HG02571 (cell line): Measurements from ENCODE around the gene TGFBR3L.
"Not testable (repeated sequence)": the region's sequence is repeated elsewhere in the genome, so short reads cannot be mapped to it uniquely, and the experiment has no call there.

Experiments
- ATAC-seq: cut with Tn5 transposase; IDR thresholded peaks from one replicate; pipeline ENCODE4 v1.9.1; 2021; ENCODE audit warnings: mild to moderate bottlenecking, moderate library complexity; ENCODE audit not compliant: unreplicated experiment

The TGFBR3L gene

DNA sequence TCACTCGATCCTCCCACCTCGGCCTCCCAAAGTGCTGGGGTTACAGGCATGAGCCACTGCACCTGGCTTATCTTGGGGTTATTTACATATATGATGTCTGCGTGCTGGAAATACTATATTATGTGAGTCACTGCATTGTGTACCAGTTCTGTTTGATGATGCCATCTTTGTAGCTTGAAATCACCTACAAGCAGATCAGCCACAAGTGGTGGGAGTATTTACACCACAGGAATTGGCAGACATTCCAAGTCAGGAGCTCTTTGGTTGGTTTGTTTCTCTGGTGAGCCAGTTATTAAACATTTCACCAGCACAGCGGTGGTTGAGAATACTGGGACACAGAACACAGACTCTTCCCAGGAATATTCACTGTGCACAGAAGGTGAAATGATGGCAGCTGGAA is 33.3 kb downstream of the TGFBR3L start:
- ATAC-seq: no peak

- ATAC-seq: no peak
These were observed 38.4 kb downstream of the TGFBR3L start for GRCh38 chr19:7953060-7953459.

GRCh38 chr19:7953576-7953975 is 38.9 kb downstream of the TGFBR3L start:
- ATAC-seq: no peak

GRCh38 chr19:7955696-7956095 is 41.1 kb downstream of the TGFBR3L start:
- no peak for ATAC-seq

GRCh38 chr19:7959211-7959610 is 44.6 kb downstream of the TGFBR3L start:
- ATAC-seq: no peak

DNA sequence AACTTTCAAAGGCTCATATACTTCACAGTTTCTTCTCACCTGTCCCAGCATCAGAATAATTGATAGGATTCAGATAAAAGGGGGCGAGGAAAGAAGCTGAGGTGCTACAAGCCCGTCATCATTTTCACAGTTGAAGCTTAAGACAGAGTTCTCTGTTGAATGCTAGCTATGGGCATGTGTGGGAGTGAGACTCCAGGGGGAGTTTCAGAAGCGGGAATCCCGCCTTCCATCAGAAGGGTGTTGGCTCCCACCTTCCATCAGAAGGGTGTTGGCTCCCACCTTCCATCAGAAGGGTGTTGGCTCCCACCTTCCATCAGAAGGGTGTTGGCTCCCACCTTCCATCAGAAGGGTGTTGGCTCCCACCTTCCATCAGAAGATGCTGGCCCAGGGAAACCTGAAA is 46.5 kb downstream of the TGFBR3L start:
- ATAC-seq: not testable (repeated sequence)

GRCh38 chr19:7961920-7962626 is 47.4 kb downstream of the TGFBR3L start:
- ATAC-seq: no peak

DNA sequence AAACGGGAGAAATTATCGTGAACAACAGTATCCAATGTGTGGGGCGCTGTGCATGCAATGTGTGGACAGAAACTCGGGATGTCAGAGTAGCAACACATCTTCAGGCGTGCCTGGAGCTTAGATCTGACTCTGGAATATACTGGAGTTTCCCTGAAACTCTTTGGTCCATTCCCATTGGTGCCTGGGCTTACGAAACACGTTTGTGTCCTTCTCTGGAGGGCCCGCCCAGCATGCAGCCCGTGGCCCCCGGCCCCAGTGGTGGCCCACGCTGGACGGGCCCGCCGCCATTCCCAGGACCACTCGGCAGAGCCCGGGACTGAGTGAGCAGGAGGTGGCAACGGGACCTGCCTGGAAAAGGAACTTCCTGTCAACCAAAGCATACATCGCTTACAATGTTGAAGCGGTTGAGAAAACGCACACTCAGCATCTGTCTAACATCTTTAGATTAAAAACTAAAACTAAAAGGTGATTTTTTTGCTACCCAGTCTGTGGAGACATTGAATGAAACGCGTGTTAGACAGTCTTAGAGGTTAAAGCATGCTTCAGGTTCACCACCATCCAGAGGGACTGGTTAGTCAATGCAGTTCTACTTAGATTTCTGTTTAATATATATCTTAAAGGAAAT is 48.1 kb downstream of the TGFBR3L start:
- ATAC-seq: no peak

GRCh38 chr19:7963566-7963965 is 48.9 kb downstream of the TGFBR3L start:
- ATAC-seq: no peak

DNA sequence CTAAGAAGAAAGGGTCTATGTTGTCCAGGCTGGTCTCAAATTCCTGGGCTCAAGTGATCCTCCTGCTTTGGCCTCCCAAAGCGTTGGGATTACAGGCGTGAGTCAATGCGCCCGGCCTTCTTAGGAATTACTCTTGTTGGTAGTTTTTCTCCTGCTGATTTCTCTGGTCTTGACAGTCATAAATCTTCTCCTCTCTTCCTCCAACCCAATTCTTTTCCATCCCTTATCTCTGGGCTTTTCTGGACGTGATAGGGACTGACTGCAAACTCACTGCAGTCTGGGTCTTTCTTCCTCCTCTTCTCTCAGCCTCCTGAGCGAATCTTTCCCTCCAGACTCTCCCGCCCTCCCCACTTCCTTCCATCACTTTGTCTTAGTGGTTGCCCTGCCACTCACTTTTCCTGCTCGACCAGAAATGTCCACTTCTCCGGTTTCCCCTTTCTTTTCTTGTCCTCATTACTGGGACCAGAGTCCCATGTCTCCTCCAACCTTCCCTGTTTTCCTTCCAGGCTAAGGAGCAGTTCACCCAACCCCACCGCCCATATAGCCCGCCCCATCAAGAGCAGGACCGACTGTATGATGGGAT is 50.7 kb downstream of the TGFBR3L start:
- ATAC-seq: no peak

GRCh38 chr19:7965921-7966665 is 51.5 kb downstream of the TGFBR3L start:
- no peak for ATAC-seq

DNA sequence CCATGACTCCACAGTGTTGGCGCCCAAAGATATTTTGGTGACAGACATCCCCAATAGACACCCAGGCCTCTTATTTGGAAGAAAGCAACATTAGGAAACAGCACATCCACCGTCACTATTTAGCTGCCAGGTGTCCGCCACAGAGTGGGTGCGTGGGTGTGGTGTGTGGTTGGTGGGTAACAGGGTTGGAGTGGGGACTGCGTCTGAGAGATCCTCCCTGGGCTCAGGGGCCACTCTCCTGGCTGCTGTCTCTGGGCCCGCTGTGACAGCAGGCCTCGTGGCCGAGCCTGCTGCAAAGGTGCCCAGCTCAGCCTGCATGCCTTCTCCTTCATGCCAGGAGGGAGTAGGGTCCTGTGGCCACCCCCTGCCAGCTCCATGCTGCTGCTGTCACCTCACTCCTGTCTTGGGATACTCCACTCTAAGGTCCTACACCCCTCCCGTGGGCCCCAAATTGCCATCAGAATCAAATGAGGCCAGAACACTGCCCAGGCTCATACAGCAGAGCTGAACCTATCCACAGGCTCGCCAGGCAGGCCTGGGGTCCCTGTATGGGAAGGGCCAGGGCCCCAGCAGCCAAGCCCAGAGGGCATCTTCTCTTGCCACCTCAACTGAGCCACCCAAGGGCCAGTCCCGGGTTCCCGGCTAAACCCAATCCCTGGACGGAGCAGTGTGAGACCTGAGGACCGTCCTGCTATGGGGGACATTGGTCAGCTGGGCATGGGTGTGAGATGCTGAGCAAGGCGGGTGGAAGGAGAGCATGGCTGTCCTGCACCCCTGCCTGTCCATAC is 53.6 kb downstream of the TGFBR3L start:
- ATAC-seq: no peak
